NCI-H187 (cell line): ENCODE measurements around the gene TTC32.
A peak's percentile ranks its signal among the peaks of the same experiment; 100 is the strongest.
"Not testable (repeated sequence)": the region's sequence is repeated elsewhere in the genome, so short reads cannot be mapped to it uniquely, and the experiment has no call there.

ENCODE experiments used
- DNase-seq, 2 experiments: peaks; one replicate each; lab custom pipeline; 2025; lab: John Stamatoyannopoulos, UW

TTC32 gene

DNA sequence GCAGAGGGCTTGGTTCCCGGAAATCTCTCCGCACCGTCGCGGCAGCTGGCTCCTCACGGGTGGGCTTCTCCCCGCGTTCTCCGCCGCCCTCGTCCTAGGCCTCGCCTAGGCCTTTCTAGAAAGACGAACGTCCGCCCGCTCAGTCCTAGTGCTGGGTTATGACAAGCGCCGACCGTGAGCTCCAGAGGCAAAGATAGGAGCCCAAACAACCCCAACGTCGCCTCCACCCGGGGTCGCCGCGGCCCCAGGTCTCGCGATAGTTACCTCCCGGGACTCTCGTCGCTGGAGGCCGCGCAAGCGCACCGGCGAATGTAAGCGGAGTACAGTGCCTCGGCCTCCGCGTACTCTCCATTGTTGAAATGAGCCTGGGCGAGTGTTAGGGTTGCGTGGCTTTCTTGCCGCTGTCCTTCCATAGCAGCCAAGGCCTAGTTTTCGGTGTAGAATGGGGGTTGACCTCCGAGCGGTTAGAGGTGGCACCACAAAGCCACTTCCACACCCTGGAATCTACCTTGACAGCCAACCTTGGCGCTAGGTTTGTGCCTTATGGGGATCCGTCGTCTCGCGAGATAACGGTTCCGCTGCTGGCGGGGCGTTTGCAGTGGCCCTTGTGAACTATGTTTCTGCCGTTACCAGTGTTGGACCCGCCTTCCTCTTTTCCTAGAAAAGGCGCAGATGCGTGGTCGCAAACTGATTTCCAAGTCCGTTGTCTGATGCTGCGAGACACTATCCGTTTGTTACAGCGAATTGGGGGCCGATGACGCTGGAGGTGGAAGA, at the start of gene TTC32:
Gene TTC32, minus strand, starts transcription at position 542 of the 774 bp plus-strand sequence. Its CDS starts 129 bp downstream, at position 413.
- peak; percentile 94 to 100 for DNase-seq

DNA sequence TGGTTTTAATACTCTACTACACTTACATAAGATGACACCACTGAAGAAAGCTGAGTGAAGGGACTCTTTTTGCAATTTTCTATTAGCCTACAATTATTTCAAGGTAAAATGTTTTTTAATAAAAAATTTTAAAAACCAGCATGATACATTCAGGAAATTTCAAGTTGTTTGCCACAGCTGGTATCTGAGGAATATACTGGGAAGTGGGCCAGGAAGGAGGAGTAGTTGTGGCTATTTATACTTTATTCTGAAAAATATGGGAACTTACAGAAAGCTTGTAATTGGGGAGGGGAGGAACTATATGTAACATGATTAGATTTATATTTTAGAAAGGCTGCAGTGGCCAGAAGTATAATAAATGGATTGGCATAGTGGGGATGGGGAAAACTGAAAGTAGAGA, 47.3 kb upstream of the TTC32 start:
- no peak for DNase-seq

DNA sequence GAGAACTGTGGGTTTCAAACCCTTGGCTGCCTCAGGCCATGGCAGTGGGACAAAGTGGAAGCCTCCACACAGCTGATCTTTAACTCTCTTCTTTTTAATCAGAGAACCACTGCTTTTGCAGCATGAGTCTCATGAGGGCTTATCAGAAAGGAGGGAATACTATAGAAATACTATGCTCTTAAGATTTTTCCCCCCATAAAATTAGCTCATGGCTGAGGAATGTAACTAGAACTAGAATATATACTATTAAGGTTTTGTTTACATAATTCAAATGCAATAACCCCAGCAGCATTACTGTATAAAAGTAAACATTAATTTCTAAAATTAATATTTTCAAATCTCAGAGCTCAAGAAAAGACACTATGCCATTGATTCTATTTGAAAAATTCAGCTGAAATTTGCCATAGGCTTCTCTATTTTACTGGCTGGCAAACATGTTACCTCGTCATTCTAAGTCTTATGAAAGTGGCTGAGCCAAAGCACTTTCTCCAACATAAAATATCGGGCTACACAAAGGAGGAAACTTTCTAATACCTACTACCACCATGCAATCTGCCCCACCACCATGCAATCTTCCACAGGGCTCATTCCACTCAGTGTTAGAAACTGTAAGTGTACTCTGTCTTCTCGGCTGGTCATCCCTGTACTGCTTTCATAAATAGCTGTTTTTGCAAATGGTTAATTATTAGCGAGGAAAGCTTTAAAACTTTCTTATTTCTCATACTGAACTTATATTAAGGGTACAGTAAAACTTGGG, 45.6 kb upstream of the TTC32 start:
- no peak for DNase-seq

DNA sequence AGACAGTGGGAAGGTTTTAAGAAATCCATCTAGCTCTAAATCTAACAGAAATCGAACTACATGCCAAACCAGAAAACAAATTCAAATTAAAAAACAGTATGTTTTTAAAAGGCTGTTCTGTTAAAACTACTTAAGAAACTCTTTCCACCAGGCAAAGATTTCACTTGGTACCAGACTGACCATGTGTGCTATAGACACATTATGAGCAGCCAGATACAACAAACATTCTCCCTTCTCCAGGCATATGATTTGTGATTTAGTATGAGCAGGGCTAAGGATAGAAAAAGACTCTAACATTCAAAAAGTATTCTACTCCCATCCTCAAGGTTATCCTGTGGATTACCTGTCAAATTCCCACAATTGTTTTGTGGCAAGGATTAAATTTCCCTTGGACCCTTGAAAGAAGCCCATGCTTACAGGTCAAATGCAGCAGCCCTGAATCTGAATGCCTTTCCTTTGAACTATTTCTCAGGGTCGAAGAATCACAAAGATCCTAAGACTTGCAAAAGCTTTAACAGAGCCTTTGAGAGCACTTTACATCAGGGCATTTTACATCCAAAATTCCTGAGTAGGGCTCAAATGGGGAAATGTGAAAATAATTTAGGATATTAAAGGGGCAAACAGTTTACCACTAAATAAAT, 42.5 kb upstream of the TTC32 start:
- DNase-seq, result no peak

DNA sequence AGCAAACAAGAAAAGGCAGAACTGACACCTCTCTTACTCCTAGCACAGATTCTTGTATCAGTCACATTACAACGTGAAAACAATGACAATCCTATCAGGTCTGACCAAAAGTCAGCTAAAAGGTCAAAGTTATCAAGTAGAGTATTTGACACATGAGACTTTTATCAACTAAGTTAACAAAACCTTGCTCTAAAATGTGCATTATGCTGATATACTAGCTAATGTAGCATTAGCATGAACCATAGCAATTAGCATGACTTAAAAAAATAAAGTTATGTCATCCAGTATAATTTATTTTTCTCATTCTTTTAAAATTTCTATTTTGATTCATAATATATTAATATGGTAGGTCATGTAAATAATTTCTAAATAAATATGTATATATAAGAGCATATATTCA, 41.4 kb upstream of the TTC32 start:
- DNase-seq, result no peak

DNA sequence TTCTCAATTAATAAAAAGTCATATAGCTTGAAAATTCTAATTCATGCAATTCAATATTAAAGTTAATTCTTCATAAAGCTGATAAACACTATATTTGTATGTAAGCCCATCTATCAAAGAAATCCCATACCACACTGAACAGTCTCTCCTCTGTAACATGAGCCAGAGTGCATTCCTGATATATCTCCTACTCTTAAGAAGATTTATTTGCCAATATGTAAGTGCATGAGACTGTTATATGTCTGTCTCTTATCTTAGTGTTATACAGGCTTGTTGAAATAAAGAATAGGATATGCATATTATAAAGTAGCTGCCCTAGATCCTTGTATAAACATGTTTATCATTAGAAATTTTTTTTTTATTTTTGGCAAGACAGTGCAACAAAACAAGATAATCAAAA, 40.4 kb upstream of the TTC32 start:
- DNase-seq, result no peak

DNA sequence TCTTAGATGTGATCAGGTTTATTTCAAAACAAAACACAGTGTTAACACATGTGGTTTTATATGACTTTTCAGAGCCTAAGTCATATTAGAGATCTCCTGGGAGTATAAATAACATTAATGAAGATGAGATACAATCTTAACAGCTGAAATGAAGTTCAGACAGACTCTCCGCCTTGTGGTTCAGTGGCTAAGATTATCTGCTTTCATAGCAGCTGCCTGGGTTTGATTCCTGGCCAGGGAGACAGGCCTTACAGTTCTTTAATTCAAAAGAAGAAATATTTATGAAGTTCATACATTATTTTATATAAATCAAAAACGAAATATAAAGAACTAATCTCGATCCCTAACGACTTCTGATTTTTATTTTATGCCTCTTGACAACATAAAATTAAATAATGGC, 35.2 kb upstream of the TTC32 start:
- no peak for DNase-seq

DNA sequence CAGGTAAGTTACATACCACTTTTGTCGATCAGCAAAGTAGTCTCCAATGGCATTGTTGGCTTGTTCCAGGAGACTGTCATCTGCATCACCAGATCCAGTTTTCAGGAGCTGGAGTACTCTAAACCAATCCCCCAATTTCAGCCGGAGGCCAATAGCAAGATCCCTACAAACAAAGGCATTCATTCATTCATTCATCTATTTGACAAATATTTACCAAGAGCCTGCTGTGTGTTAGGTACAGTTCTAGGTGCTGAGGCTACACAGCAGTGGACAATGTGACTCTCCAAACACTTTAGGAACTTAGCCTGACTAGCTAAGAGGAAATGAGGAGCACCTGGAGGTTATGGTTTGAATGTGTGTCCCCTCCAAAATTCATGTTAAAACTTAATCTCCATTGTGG, 34.4 kb upstream of the TTC32 start:
- no peak for DNase-seq

DNA sequence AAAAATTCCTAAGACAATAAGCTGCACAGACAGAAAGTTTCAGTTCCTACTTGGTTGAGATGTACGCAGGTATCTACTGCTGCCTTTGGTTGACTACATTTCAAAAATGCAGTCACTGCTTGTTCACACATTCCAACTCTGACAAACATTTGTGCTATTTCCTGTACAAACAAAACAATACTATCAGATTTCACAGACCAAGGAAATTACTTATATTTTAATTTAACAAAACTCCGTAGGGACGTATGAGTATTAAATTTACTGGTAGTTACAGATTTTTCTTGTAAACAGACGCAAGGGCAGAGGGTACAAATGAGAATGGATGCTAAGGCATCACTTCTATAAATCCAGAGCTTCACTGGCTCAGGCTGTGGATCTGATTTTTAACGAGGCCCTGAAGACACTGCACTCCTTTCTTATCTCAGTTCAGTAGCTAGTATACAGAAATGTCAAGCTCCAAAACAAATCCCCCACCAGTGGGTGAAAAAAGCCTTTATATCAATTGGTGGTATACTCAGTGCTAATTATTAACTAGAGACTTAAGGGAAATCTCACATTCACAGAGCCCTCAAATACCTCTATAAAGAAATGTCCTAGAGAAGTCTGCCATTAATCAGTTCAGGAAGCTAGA, 31.7 kb upstream of the TTC32 start:
- DNase-seq, result no peak

DNA sequence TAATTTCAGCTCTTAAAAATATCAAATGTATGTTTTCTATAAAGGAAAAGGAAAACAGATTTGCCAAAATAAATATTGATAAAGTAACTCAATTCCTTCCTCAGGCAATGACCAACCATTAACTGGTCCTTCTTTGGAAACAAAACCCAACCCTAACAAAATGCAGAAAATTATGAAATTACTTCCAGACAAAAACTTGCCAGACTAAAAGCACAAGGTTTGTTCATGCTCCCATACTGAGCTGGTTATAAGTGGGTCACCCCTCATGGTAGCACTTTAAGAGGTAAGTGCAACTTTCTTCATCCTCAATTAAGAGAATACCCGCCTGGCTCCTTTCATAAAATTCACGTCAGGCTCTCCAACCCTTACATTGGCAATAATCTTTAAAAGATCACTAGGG, 31.1 kb upstream of the TTC32 start:
- no peak for DNase-seq

DNA sequence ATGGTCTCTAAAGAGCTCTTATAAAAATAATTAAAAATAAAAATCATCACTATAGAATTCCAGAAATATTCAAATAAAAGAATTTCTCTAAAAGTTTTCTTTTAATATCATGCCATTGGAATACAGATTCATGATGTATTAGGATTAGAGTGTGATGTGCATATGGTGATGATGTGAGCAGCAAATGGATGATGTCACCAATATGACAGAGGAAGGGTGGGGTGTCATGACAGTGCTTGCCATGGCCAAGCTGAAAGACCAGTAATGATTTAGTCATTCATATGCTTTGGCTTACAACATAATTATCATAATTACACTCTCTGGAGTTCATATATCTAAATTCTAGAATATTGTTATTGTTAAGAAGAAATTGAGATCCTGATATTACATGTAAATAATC, 27.4 kb upstream of the TTC32 start:
- no peak for DNase-seq

DNA sequence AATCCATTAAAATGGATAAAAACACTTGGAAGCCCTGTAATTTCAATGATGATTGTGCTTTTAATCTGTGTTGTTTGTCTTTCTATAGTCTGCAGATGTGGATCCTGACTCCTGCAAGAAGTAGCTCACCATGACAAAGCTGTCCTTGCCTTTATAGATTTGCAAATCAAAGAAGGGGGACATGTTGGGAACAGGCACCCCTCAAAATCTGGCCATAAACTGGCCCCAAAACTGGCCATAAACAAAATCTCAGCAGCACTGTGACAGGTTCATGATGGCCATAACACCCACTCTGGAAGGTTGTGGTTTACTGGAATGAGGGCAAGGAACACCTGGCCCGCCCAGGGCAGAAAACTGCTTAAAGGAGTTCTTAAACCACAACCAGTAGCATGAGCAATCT, 26.0 kb upstream of the TTC32 start:
- DNase-seq, result not testable (repeated sequence)

DNA sequence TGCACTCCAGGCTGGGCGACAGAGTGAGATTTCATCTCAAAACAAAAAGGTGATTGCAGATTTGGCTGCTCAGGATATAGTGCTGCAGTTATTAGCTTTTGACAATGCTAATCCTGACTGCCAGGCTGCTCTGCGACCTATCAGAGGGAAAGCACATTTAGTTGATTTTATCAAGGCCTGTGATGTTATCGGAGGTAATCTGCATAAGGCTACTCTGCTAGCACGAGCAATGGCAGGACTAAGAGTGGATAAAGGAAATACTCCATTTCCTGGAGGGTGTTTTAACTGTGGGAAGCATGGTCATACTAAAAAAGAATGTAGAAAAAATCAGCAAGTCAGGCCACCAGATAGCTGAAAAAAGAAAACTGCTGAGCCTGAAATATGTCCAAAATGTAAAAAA, 22.7 kb upstream of the TTC32 start:
- DNase-seq, result not testable (repeated sequence)

DNA sequence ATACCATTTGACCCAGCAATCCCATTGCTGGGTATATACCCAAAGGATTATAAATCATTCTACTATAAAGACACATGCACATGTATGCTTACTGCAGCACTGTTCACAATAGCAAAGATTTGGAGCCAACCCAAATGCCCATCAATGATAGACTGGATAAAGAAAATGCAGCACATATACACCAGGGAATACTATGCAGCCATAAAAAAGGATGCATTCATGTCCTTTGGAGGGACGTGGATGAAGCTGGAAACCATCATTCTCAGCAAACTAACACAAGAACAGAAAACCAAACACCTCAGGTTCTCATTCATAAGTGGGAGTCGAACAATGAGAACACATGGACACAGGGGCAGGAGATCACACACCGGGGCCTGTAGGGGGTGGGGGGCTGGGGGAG, 20.4 kb upstream of the TTC32 start:
- not testable (repeated sequence) for DNase-seq

DNA sequence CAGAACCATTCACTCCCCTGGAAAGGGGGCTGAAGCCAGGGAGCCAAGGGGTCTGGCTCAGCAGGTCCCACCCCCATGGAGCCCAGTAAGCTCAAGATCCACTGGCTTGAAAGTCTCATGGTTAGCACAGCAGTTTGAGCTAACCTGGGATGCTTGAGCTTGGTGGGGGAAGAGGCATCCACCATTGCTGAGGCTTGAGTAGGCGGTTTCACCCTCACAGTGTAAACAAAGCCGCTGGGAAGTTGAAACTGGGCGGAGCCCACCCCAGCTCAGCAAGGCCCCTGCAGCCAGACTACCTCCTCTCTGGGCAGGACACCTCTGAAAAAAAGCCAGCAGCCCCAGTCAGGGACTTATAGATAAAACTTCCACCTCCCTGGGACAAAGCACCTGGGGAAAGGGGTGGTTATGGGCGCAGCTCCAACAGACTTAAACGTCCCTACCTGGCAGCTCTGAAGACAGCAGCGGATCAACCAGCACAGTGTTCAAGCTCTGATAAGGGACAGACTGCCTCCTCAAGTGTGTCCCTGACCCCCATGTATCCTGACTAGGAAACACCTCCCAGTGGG, 14.7 kb upstream of the TTC32 start:
- DNase-seq, result no peak

DNA sequence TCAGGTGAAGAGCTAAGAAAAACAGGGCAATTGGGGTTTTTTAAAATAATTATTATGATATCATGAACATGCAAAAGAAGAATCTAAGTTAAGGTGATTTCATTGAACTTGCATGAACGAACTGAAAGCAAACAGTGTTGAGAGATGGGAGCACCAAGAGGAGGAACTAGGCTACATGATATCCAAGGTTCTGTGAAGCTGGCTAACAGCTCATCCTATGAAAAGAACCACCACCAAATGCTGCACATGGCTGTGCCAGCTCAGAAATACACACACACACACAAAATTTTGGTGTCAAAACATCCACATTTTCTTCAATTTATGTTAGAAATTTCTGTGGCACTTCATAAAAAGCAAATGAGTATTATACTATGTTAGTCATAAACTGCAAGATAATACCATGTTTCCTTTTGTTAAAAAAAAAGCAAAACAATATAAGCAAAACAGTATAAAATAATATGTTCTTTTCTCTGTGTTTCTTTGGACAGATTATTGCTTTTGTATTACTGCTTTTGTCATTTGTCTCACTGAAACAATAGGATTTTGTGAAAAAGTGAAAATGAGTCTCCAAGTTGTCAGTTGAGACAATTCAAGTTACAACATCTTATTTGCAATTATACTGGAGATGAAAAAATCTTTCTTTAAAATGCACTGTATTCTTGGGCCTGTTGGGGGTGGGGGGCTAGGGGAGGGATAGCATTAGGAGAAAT, 12.6 kb upstream of the TTC32 start:
- no peak for DNase-seq

DNA sequence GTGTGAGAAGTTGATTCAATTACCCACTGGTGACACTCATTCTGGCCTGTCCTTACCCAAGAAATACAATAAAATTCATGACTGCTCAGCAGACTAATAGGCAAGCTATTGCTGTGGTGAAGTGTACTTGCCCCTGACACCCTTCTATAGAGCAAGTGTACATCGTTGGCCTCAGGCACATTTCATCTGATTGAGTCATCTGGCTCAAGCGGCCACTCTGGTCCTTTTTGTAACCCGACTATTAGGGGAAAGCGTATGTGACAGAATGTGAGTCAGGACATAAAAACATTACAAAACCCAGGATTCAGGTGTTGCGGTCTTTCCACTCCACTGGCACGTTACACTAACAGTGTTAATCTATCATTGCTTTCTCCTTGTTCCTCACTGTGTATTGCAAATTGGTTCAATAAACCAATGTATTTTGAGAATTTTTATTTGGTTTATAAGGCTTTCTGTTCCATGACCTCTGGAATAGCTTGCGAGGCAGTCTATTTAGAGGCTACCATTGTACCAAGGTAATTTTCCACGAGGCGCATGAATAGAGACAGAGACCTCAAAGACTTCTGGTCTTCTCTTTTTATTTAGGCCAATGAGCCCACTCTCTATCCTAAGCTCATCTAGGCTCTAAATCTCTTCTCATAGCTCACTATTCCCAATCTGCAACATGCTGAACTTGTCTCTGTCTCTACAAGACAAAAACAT, 10.2 kb upstream of the TTC32 start:
- DNase-seq, result no peak

DNA sequence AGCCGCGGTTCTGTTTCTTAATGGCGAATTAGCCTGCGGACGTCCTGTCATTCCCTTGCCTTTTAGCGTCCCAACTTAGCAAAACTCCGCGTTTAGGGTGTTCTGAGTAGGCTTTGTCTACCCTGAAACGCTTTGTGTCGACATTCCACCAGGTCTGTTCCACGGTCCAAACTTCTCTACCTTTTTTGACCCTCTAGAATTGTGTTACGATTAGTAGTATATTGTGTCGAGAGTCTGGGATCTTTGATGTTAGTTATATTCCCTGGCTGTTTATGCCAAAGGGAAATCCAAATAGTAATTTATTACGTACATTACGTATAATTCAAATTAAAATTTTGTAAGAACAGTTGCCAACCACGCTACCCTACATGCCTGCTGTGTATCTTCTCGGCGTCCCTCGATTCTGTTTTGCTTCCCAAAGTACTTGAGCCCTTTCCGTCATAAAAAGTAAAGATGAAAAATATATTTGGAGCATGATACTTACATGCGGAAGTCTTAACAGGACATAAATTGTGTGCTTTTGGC, 495 bp upstream of the TTC32 start:
- no peak for DNase-seq

DNA sequence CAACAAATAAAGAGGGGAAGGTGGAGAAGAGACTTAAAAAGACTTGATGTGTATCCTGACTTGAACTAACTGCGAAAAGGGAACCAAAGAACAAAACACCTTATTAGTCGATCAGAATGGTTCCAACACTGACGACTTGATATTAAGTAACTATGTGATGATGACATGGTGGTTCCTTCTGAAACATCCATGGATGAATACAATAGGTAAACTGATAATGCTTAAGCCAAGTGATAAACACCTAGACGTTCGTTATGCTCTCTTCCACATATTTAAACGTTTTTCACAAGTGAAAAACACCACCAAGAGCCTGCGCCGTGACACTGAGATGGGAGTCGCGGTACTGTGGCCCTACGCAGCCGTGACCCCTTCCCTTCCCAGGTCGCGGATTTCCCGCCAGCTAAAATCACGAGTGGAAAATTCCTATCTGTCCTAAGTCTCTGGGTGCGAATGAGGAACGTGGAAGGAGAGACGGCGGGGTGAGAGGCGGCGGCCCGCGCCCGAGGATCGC, 797 bp downstream of the TTC32 start:
- no peak for DNase-seq
